ENCODE measurements around the gene HFE. TPM values are rescaled to one million over a fixed set of nuclear protein-coding genes. Genes with fewer than 3 reads are reported as not detected.
A peak's percentile ranks its signal among the peaks of the same experiment; 100 is the strongest.

Gene HFE
- total RNA-seq, 4 donors from 2014 or later, result 1.2 to 8.4 (median 6.2) TPM

DNA sequence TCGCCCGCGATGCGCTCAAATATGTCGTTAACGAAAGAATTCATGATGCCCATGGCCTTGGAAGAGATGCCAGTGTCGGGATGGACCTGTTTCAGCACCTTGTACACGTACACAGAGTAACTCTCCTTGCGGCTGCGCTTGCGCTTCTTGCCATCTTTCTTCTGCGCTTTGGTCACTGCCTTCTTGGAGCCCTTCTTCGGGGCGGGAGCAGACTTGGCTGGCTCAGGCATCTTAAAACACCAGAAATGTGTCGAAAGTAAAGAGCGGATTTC is 36.4 kb downstream of the HFE start:
- DNase-seq, result peak in 1 of 2 donors; percentile 74
- Histone ChIP-seq H3K36me3 (no peaks in the 10 kb centered on the region), H3K4me1 (no peaks in the 10 kb centered on the region), H3K4me3 (peak overlapping the region; percentile 83 to 98), H3K27me3 (peaks cover 0 to 3% of the 10 kb centered on the region in 2 donors), H3K27ac (peak overlapping the region; percentile 96 to 98), H3K9me3 (no peaks in the 10 kb centered on the region)
- no peak for TF ChIP-seq CTCF (IDR thresholded peaks at IDR 0.05)
- TF ChIP-seq POLR2A (IDR thresholded peaks at IDR 0.05), result no peak
- intact Hi-C loops (cut with DNase I; ENCODE audit: low total_unique reads), result loop anchor here (10.0 kb wide), 1 partner anchor 71 kb away; a partner anchor contains a TSS

DNA sequence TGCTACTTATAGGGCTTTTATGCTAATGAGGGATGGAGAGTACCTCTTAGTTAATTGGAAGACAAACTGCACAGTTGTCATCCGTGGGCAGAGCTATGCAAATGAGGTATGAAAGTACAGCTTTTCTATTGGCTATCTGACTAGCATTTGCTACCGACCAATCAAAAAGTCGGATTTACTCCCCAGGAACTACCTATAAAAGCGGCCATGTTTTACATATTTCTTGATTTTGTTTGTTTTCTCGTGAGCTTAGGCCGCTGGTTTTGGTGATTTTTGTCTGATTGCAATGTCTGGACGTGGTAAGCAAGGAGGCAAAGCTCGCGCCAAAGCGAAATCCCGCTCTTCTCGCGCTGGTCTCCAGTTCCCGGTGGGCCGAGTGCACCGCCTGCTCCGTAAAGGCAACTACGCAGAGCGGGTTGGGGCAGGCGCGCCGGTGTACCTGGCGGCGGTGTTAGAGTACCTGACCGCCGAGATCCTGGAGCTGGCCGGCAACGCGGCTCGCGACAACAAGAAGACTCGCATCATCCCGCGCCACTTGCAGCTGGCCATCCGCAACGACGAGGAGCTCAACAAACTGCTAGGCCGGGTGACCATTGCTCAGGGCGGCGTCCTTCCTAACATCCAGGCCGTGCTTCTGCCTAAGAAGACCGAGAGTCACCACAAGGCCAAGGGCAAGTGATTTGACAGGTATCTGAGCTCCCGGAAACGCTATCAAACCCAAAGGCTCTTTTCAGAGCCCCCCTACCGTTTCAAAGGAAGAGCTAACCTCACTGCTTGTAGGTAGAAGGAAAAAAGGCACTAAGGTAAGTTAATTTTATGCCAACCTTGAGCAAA is 36.9 kb downstream of the HFE start:
- DNase-seq, result peak; percentile 70 to 92
- H3K4me1 ChIP-seq, result no peaks in the 10 kb centered on the region
- H3K9me3 ChIP-seq, result no peaks in the 10 kb centered on the region
- H3K27ac ChIP-seq, result peak overlapping the region; percentile 96 to 98
- H3K36me3 ChIP-seq, result no peaks in the 10 kb centered on the region
- intact Hi-C loops (cut with DNase I; ENCODE audit: low total_unique reads), result loop anchor here (2.0 to 10.0 kb wide), 2 partner anchors 33 to 71 kb away; a partner anchor contains a TSS
- peaks cover 0 to 3% of the 10 kb centered on the region in 2 donors for H3K27me3 ChIP-seq
- TF ChIP-seq CTCF (IDR thresholded peaks at IDR 0.05) (no peak), POLR2A (IDR thresholded peaks at IDR 0.05) (peak; percentile 99)
- H3K4me3 ChIP-seq, result peak overlapping the region; percentile 83 to 98

DNA sequence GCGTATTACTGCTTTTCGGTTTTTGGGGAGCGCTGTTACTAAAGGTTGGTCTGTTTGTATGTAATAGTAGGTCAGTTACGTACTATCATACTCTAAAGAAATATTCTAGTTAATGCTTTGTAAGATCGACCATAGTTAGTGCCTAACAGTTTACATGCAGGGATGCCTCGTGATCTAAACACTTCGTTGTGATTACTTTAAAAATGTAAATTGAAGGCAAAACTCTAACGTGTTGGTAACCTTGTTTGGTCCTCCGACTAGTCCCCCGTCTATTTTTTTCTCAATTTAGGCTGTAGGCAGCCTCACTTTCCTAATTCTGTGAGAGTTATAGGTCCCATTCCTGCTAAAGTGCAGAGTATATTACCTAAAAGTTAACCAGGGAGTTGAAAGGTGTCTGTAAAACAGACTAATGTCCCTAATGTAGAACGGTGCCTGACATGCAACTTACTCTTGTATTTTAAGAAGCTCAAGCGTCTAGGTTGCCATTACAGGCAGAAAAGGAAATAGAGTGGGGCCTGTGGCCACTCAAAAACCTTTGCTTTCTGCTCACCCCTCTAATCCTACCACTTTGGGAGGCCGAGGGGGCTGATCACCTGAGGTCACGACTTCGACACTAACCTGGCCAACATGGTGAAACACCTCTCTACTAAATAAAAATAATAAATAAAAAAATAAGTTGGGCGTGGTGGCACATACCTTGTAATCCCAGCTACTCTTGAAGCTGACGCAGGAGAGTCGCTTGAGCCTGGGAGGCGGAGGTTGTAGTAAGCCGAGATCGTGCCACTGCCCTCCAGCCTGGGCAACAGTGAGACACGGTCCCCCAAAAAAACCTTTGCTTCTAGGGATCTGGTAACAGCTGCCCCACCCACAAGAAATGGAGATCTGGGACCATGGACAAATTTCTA is 37.8 kb downstream of the HFE start:
- Histone ChIP-seq H3K4me1 (no peaks in the 10 kb centered on the region), H3K27ac (peak overlapping the region; percentile 96 to 98), H3K27me3 (no peaks in the 10 kb centered on the region), H3K4me3 (peak overlapping the region; percentile 83 to 98), H3K36me3 (no peaks in the 10 kb centered on the region), H3K9me3 (no peaks in the 10 kb centered on the region)
- TF ChIP-seq CTCF (IDR thresholded peaks at IDR 0.05) (no peak), POLR2A (IDR thresholded peaks at IDR 0.05) (no peak)
- intact Hi-C loops (cut with DNase I; ENCODE audit: low total_unique reads), result loop anchor here (2.0 to 10.0 kb wide), 2 partner anchors 32 to 70 kb away; a partner anchor contains a TSS
- DNase-seq, result peak in 1 of 2 donors; percentile 32

GRCh38 chr6:26126394-26127235 is 39.4 kb downstream of the HFE start:
- peak overlapping the region; percentile 96 to 98 for H3K27ac ChIP-seq
- intact Hi-C loops (cut with DNase I; ENCODE audit: low total_unique reads), result loop anchor here (10.0 kb wide), 1 partner anchor 68 kb away; a partner anchor contains a TSS
- no peaks in the 10 kb centered on the region for H3K36me3 ChIP-seq
- H3K4me1 ChIP-seq, result no peaks in the 10 kb centered on the region
- DNase-seq, result no peak
- H3K4me3 ChIP-seq, result peak overlapping the region; percentile 83 to 98
- no peaks in the 10 kb centered on the region for H3K9me3 ChIP-seq
- TF ChIP-seq CTCF (IDR thresholded peaks at IDR 0.05) (no peak), POLR2A (IDR thresholded peaks at IDR 0.05) (no peak)
- no peaks in the 10 kb centered on the region for H3K27me3 ChIP-seq
